IPS DF 6.9 (cell line): Measurements from ENCODE around the gene SESTD1.

Experiments used
- DNase-seq: peaks from one replicate; pipeline ENCODE4 v3.0.0-alpha.2; 2013; ENCODE audit warnings: low read depth, low spot score
- H3K27ac ChIP-seq: one replicate; pipeline ENCODE4 v1.5.1; 2013; ENCODE audit warnings: low read length, control low read depth
- H3K27me3 ChIP-seq: 2 replicates; pipeline ENCODE4 v1.6.1; 2013; ENCODE audit warnings: mild to moderate bottlenecking, low read length; ENCODE audit not compliant: control insufficient read depth, insufficient read depth
- H3K36me3 ChIP-seq: 2 replicates; pipeline ENCODE4 v1.6.1; 2013; ENCODE audit warnings: low read length; ENCODE audit not compliant: control insufficient read depth, insufficient read depth
- H3K4me1 ChIP-seq: 2 replicates; pipeline ENCODE4 v1.6.1; 2013; ENCODE audit warnings: low read length; ENCODE audit not compliant: control insufficient read depth, insufficient read depth
- H3K4me3 ChIP-seq: 2 replicates; pipeline ENCODE4 v1.5.1; 2013; ENCODE audit warnings: mild to moderate bottlenecking, low read length
- H3K9me3 ChIP-seq: 2 replicates; pipeline ENCODE4 v1.6.1; 2013; ENCODE audit warnings: low read length, inconsistent platforms; ENCODE audit not compliant: control insufficient read depth, insufficient read depth
- WGBS: extraction: QIAGEN DNeasy Blood & Tissue Kit; methylation state at CpG from one replicate; pipeline ENCODE4 v1.1.7; 2013; ENCODE audit warnings: mixed read lengths, missing lambda C conversion rate; ENCODE audit not compliant: insufficient read length, insufficient coverage; 5-methylcytosine and 5-hydroxymethylcytosine counted together

SESTD1 gene

DNA sequence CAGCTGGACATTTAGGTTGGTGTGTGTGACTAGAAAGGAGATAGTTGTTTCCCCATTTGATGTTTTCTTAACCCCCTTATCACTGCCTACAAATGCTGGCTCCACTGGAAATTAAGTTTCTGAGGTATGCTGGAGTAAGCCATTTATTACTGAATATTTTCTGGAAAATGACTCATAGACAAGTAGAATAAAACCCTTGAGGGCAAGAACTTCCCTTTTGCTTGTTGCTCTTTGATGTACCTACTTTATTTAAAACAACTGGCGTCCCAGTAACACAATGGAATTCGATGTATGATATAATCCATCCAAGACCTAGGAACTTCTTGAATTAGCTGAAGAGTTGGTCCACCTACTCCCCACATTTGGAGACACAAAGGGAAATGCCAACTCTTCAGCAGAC, 33.3 kb upstream of the SESTD1 start:
- Histone ChIP-seq H3K36me3 (no peaks in the 10 kb centered on the region), H3K4me1 (no peaks in the 10 kb centered on the region), H3K27ac (no peak overlapping the region), H3K4me3 (no peak overlapping the region), H3K9me3 (no peaks in the 10 kb centered on the region), H3K27me3 (no peaks in the 10 kb centered on the region)
- no peak for DNase-seq
- WGBS: no CpG with 5 or more reads among the region's 2 CpGs

DNA sequence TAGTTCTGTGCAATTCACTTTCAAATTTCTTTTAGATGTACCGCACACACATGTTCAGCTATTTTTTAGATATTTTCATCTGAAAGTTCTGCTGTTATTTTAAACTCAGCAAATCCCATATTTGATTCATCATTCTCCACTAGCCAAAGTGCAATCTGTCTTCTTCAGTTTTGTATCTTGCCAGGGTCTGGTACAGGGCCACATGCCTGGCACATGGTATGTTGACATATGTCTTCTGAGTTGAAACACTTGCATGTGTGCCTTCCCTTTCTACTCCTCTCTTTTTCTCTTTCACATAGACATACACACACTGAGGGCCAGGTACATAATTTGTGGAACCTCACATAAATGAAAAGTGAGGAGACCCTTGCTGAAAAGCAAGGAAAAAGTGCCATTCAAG, 25.7 kb upstream of the SESTD1 start:
- Histone ChIP-seq H3K36me3 (no peaks in the 10 kb centered on the region), H3K9me3 (no peaks in the 10 kb centered on the region), H3K27me3 (no peaks in the 10 kb centered on the region), H3K4me1 (no peaks in the 10 kb centered on the region), H3K27ac (no peak overlapping the region), H3K4me3 (no peak overlapping the region)
- WGBS: no CpG with 5 or more reads among the region's 1 CpG
- DNase-seq: no peak

DNA sequence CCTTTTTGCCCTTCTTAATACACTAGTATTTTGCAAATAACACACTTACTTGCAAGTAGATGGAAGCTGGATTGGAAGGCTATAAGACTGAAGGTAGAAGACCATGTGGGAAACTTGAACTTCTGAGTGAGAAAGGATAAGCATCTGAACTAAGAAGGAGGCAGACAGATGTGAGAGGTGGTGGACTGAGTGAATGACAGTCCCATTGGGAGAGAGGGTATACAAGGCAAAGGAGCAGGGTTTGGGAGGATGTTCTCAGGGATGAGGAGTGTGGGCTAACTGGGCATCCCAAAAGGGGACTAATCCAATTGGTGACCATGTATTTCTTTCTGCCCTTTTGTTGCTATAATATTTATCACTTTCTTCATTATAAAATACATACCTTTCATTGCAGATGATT, 20.4 kb upstream of the SESTD1 start:
- no peaks in the 10 kb centered on the region for H3K4me1 ChIP-seq
- DNase-seq: no peak
- H3K27ac ChIP-seq: no peak overlapping the region
- H3K36me3 ChIP-seq: no peaks in the 10 kb centered on the region
- H3K4me3 ChIP-seq: no peak overlapping the region
- no peaks in the 10 kb centered on the region for H3K9me3 ChIP-seq
- H3K27me3 ChIP-seq: no peaks in the 10 kb centered on the region

DNA sequence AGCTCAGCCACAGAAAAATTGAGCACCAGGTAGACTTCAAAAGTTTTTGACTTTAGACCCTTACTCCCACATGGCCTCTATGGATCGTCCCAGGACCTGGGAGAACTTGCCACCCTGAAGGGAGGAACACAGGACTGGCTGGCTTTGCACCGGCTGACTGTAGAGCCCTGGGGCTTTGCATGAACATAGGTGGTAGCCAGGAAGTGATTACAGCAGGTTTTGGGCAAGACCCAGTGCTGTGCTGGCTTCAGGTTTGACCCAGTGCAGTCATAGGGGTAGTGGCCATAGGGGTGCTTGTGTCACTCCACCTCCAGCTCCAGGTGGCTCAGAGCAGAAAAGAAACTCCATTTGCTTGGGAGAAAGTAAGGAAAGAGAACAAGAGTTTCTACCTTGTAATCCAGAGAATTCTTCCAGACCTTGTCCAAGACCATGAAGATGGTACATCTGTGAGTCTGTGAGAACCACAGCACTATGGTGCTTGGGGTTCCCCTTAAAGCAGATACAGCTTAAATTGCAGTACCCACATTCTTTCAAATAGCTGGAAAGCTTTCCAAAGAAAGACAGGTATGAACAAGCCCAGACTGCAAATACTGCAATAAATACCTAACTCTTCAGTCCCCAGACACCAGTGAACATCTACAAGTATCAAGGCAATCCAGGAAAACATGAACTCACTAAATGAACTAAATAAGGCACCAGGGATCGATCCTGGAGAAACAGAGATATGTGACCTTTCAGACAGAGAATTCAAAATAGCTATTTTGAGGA, 13.0 kb upstream of the SESTD1 start:
- no peak for DNase-seq
- H3K4me3 ChIP-seq: no peak overlapping the region
- no peaks in the 10 kb centered on the region for H3K9me3 ChIP-seq
- WGBS: no CpG with 5 or more reads among the region's 3 CpGs
- H3K27ac ChIP-seq: no peak overlapping the region
- H3K27me3 ChIP-seq: no peaks in the 10 kb centered on the region
- no peaks in the 10 kb centered on the region for H3K36me3 ChIP-seq
- H3K4me1 ChIP-seq: 0 out of 2 replicates have a peak, but pooled peaks cover 2% of the 10 kb centered on the region

DNA sequence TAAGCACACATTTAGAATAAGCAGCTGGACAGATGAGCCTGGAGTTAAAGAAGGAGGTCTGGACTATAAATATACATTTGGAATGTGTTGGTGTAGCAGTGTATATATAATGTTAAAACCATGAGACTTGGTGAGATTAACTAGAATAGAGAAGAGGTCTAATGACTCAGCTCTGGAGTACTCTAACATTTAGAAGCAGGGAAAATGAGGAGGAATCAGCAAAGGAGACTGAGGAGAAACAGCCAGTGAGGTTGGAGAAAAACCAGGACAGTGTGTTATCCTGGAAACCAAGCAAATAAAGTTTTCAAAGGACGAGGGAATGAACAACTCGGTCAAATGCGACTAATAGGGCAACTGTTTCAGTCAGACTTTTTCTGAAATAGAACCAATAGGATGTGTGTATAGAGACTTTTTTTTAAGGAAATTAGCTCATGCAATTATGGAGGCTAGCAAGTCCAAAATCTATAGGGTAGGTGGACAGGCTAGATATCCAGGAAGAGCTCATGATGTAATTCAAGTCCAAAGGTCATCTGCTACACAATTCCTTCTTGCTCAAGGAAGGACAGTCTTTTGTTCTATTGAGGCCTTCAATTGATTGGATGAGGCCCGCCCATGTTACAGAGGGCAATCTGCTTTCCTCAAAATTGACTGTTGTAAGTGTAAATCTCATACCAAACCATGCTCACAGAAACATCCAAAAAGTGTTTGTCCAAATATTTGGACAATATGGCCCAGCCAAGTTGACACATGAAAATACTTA, 10.8 kb upstream of the SESTD1 start:
- Histone ChIP-seq H3K36me3 (no peaks in the 10 kb centered on the region), H3K9me3 (no peaks in the 10 kb centered on the region), H3K27me3 (no peaks in the 10 kb centered on the region), H3K27ac (no peak overlapping the region), H3K4me1 (peaks cover 2% of the 10 kb centered on the region; the same call in 1 of the 2 replicates), H3K4me3 (no peak overlapping the region)
- no peak for DNase-seq
- WGBS: no CpG with 5 or more reads among the region's 4 CpGs

DNA sequence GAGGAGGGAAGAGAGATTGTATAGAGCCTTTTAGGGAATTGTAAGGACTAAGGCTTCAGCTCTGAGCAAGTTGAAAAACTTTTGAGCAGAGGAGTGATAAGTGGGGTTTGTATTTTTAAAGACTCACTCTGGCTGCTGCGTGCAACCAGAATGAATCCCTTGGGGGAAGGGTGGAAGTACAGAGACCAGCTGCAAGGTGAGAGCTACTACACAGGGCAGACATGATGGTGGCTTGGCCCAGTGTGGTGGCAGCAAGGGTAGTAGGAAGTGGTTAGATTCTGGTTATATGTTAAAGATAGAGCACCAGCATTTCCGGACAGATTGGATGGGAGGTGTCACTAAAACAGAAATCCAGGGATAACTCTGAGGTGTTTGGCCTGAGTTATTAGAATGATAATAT, 10.1 kb upstream of the SESTD1 start:
- Histone ChIP-seq H3K36me3 (no peaks in the 10 kb centered on the region), H3K4me1 (peaks cover 3% of the 10 kb centered on the region; the same call in 1 of the 2 replicates), H3K27me3 (no peaks in the 10 kb centered on the region), H3K9me3 (no peaks in the 10 kb centered on the region), H3K27ac (no peak overlapping the region), H3K4me3 (no peak overlapping the region)
- DNase-seq: no peak
- no CpG with 5 or more reads among the region's 2 CpGs for WGBS

DNA sequence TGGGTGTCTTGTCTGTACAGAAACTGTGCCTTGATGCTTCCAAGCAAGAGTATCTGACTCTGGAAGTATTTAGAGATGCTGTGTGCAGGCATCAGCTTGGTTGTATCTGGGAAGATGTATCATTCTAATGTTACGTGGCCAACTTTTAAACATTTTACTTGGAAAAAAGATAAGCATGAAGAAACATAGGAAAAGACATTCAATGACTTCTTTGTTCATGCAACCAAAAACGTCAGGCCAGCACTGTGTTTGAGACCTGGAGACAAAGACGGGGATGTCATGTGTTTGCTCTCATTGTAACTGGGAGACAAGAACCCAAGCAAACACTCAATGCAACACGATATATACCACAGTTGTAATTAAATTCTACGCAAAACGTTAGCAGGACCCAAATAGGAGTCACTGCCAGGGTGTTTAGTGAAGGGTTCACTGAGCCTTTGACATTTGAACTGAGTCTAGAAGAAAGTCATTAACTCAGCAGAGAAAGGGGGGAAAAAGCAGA, 8.9 kb upstream of the SESTD1 start:
- H3K36me3 ChIP-seq: no peaks in the 10 kb centered on the region
- no peak overlapping the region for H3K4me3 ChIP-seq
- no peaks in the 10 kb centered on the region for H3K27me3 ChIP-seq
- no peak overlapping the region for H3K27ac ChIP-seq
- DNase-seq: no peak
- H3K4me1 ChIP-seq: peaks cover 3% of the 10 kb centered on the region; the same call in 1 of the 2 replicates
- WGBS: no CpG with 5 or more reads among the region's 6 CpGs
- no peaks in the 10 kb centered on the region for H3K9me3 ChIP-seq

DNA sequence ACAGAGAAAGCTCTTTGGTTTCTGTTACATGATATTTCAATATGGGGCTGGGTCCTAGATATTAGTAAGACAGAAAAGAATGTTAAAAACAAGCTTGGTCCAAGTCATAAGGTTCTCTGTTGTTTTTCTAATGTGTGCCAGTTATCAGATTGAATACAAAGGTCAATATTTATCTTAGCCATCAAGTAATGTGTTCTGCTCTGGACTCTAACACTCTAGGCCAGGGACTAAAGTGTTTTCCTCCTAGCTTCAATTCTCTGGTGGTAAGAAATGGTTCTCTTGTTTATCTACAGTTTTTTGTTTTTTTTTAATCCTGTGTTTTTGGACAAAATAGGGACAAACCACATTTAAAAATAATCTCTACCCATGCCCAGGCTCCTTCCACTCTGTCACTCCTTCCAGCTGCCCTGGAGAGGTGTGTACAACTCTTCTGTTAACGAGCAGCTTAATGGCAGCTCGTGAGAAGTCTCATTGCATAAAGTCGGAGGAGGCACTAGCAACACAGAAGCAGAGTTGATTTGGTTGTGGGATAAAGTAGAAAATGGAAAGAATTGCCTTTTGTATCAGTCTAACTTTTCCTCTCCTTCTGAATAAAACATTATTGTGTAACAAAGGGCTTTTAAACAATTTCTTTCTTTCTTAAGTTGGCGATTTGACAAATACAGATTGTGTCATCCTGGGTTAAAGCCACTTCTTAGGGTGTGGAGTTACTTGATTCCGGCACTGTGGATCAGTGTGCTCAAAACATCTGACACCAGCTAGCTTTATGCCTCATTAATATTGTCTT, 8.0 kb upstream of the SESTD1 start:
- Histone ChIP-seq H3K4me1 (peaks cover 3% of the 10 kb centered on the region; the same call in 1 of the 2 replicates), H3K36me3 (no peaks in the 10 kb centered on the region), H3K4me3 (no peak overlapping the region), H3K9me3 (no peaks in the 10 kb centered on the region), H3K27ac (no peak overlapping the region), H3K27me3 (no peaks in the 10 kb centered on the region)
- no peak for DNase-seq
- WGBS: no CpG with 5 or more reads among the region's 5 CpGs

DNA sequence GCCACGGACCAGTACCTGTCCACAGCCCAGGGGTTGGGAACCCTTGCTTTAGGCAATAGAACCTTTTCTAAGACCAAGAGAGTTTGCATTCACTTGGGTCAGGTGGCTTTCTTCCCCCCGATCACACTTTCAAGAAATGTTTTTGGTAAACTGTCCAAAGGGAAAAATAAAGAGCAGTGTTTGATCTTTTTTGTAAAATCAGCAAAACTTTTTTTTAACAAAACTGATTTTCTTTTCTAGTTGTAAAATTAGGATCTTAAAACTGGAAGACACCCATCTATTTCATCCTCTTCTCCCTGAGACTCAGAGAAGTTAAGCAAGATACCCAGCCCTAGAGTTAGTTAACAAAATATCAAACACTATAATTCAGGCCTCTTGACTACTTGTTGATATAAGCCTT, 6.1 kb upstream of the SESTD1 start:
- Histone ChIP-seq H3K9me3 (no peaks in the 10 kb centered on the region), H3K4me1 (peaks cover 3% of the 10 kb centered on the region; the same call in 1 of the 2 replicates), H3K27ac (no peak overlapping the region), H3K27me3 (no peaks in the 10 kb centered on the region), H3K36me3 (no peaks in the 10 kb centered on the region), H3K4me3 (no peak overlapping the region)
- WGBS: no CpG with 5 or more reads among the region's 2 CpGs
- no peak for DNase-seq

DNA sequence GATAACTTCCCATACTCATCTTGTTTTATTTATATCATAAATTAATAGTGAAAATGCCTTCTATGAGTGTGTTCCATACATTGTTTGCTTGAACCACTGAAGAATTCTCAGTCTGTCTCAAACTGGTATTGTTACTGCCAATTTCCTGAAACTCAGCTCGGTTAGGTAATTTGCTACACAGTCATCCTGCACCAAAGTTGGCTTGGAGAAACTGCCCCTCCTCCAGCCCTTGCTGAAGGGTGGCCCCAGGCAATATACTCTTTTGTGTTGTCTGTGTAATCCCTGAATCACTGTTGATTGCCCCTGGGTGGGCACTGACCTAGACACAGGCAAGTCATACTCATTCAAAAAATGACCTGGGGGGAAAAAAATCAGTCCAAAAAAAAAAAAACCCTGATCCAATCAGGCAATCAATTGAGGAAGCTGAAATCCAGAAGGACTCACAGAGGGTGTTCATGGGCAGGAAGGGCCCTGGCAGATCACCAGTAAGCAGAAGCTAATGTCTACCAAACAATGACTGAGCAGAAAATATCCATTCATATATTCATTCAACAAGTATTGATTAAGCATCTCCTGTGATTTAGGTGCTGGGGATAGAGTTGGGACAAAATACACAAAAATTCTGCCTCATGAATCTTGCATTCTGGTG, 3.8 kb upstream of the SESTD1 start:
- H3K36me3 ChIP-seq: no peaks in the 10 kb centered on the region
- no peaks in the 10 kb centered on the region for H3K9me3 ChIP-seq
- H3K27ac ChIP-seq: no peak overlapping the region
- peaks cover 1% of the 10 kb centered on the region for H3K4me1 ChIP-seq
- H3K4me3 ChIP-seq: no peak overlapping the region
- H3K27me3 ChIP-seq: no peaks in the 10 kb centered on the region
- DNase-seq: no peak
- no CpG with 5 or more reads among the region's 1 CpG for WGBS
